Breast epithelium (tissue), 3 donors: Measurements from ENCODE around the gene CPED1.

Source experiments
- CTCF ChIP-seq, 3 donors: fragments of 450-650 bp; IDR thresholded peaks; one replicate each; pipeline ENCODE4 v1.5.1; 2016 to 2017; ENCODE audit warnings: antibody characterized with exemption in 3 of 3, mild to moderate bottlenecking in 3 of 3, moderate library complexity in 3 of 3
- POLR2A ChIP-seq: fragments of 450-650 bp; IDR thresholded peaks from one replicate; pipeline ENCODE4 v1.6.1; 2016; ENCODE audit warnings: antibody characterized with exemption, mild to moderate bottlenecking, moderate library complexity
- POLR2AphosphoS5 ChIP-seq, 3 donors: sonication (generic); formaldehyde crosslinking; IDR thresholded peaks; one replicate each; pipeline ENCODE4 v1.6.1; 2017; ENCODE audit warnings: antibody characterized with exemption in 3 of 3

GRCh38 chr7:121027761-121028669, 39.5 kb downstream of the CPED1 start:
- TF ChIP-seq POLR2A (no peak), POLR2AphosphoS5 (IDR thresholded peaks at IDR 0.05) (no peak), CTCF (IDR thresholded peaks at IDR 0.05) (no peak)
